PFSK-1 (cell line): ENCODE measurements around the gene DDX46.

Experiments
- POLR2AphosphoS5 ChIP-seq: IDR thresholded peaks from 2 replicates; pipeline ENCODE4 v1.6.1; 2012; ENCODE audit warnings: low read depth, mild to moderate bottlenecking, control low read depth, low read length, moderate library complexity
- TAF1 ChIP-seq: IDR thresholded peaks from 2 replicates; pipeline ENCODE4 v1.6.1; 2012; ENCODE audit warnings: low read length, control low read depth, borderline replicate concordance; ENCODE audit not compliant: insufficient read depth
- TF ChIP-seq, protein P1 (sequence below), 2 experiments: IDR thresholded peaks; 2 replicates each; pipeline versions ENCODE4 v1.6.1 to v1.8.0; 2011 to 2012; ENCODE audit warnings: low read depth in 2 of 2, low read length in 2 of 2, control low read depth in 1 of 2, inconsistent platforms in 1 of 2, mild to moderate bottlenecking in 1 of 2, moderate library complexity in 1 of 2; ENCODE audit not compliant: insufficient read depth in 1 of 2

DNA sequence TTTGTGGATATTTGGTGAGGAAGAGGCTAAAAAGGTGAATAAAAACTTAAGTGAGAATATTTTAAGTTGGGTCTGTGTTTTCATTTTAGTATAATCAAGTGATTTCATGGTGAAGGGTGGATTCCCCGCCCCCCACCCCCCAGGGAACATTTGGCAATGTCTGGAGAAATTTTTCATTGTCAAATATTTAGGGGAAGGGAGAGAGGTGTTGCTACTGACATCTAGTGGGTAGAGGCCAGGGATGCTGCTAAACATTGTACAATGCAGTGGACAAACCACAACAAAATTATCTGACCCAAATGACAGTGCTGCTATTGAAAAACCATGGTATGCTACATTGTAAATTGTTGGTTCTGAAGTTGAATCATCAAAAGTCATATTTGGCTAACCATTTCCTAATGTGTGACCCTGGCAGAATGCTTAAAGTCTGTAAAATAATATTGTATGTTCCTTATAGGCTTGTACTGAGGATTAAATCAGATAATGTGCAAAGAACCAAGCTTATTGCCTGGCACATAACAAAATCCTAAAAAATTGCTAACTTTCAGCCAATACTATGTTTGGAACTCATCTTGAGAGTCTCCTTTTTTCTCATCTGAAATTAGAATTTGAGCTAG lies 92.8 kb downstream of the DDX46 start:
- TF ChIP-seq POLR2AphosphoS5 (no peak), TAF1 (no peak)
- TF ChIP-seq, protein P1, sequence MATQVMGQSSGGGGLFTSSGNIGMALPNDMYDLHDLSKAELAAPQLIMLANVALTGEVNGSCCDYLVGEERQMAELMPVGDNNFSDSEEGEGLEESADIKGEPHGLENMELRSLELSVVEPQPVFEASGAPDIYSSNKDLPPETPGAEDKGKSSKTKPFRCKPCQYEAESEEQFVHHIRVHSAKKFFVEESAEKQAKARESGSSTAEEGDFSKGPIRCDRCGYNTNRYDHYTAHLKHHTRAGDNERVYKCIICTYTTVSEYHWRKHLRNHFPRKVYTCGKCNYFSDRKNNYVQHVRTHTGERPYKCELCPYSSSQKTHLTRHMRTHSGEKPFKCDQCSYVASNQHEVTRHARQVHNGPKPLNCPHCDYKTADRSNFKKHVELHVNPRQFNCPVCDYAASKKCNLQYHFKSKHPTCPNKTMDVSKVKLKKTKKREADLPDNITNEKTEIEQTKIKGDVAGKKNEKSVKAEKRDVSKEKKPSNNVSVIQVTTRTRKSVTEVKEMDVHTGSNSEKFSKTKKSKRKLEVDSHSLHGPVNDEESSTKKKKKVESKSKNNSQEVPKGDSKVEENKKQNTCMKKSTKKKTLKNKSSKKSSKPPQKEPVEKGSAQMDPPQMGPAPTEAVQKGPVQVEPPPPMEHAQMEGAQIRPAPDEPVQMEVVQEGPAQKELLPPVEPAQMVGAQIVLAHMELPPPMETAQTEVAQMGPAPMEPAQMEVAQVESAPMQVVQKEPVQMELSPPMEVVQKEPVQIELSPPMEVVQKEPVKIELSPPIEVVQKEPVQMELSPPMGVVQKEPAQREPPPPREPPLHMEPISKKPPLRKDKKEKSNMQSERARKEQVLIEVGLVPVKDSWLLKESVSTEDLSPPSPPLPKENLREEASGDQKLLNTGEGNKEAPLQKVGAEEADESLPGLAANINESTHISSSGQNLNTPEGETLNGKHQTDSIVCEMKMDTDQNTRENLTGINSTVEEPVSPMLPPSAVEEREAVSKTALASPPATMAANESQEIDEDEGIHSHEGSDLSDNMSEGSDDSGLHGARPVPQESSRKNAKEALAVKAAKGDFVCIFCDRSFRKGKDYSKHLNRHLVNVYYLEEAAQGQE (IDR thresholded peaks at IDR 0.05; ENCODE audit: insufficient read depth in 1 of 2, low read depth in 2 of 2, low read length in 2 of 2) = no peak
